Right renal pelvis (tissue), 4 donors: ENCODE results near the gene PCDHGA12. TPM values are rescaled to one million over a fixed set of nuclear protein-coding genes. Genes with fewer than 3 reads are reported as not detected.
"Not testable (repeated sequence)": the region's sequence is repeated elsewhere in the genome, so short reads cannot be mapped to it uniquely, and the experiment has no call there.

ENCODE experiments used
- DNase-seq, 4 donors: peaks; one replicate each; pipeline ENCODE4 v3.0.0-alpha.2; 2013; ENCODE audit warnings: low read depth in 4 of 4, low spot score in 3 of 4, missing footprints in 1 of 4
- polyA plus RNA-seq, 4 donors: library from polyadenylated mRNA; unstranded; fragments of 120-200 nt; gene quantifications; one replicate each; pipeline ENCODE4 v1.2.1, GENCODE V29; 2013; ENCODE audit not compliant: insufficient read length in 4 of 4

Gene PCDHGA12
- polyA plus RNA-seq, 4 donors, result 0.97 to 2.1 (median 1.7) TPM

DNA sequence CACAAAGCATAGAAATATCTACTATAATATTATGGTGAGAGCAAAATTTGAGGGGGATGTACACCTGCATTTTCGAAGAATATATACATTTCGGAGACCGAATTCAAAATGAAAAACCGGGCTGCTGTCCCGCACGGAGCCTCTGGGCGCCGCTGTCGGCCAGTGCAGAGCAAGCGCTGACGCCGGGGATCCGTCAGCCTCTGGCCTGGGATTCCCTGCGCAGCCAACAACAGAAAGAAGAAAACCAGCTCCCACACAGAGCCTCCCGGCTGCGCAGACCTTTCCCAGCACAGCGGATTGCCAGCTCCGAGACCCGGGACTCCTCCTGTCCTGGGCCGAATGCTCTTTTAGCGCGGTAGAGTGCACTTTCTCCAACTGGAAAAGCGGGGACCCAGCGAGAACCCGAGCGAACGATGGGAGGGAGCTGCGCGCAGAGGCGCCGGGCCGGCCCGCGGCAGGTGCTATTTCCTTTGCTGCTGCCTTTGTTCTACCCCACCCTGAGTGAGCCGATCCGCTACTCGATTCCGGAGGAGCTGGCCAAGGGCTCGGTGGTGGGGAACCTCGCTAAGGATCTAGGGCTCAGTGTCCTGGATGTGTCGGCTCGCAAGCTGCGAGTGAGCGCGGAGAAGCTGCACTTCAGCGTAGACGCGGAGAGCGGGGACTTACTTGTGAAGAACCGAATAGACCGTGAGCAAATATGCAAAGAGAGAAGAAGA is 22.4 kb upstream of the PCDHGA12 start, which contains the start of gene PCDHGB6:
PCDHGB6 (plus strand) TSS at position 232 of the 716 bp plus-strand sequence; CDS start at position 414, 182 bp downstream.
- DNase-seq, result not testable (repeated sequence)

DNA sequence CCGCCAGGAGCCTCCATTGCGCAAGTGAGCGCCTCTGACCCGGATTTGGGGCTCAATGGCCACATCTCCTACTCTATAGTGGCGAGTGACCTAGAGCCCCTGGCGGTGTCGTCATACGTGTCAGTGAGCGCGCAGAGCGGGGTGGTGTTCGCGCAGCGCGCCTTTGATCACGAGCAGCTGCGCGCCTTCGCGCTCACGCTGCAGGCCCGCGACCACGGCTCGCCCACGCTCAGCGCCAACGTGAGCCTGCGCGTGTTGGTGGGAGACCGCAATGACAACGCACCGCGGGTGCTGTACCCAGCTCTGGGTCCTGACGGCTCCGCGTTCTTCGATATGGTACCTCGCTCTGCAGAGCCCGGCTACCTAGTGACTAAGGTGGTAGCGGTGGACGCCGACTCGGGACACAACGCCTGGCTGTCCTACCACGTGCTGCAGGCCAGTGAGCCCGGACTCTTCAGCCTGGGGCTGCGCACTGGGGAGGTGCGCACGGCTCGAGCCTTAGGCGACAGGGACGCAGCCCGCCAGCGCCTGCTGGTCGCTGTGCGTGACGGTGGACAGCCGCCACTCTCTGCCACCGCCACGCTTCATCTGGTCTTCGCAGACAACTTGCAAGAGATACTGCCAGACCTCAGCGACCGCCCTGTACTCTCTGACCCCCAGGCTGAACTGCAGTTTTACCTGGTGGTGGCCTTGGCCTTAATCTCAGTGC is 20.6 kb upstream of the PCDHGA12 start:
- no peak for DNase-seq

DNA sequence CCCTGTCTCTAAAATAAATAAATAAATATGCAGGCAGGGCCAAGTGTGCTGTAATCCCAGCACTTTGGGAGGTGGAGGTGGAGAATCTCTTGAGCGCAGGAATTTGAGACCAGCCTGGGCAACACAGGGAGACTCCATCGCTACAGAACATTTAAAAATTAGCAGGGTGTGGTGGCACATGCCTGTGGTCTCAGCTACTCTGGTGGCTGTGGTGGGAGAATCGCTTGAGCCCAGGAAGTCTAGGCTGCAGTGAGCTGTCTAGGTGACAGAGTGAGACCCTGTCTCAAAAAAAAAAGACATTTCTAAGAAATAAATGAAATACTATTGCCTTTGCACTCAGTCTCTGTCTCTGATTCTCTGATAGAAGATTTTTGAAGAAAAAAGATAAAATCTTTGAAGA is 18.7 kb upstream of the PCDHGA12 start:
- no peak for DNase-seq

DNA sequence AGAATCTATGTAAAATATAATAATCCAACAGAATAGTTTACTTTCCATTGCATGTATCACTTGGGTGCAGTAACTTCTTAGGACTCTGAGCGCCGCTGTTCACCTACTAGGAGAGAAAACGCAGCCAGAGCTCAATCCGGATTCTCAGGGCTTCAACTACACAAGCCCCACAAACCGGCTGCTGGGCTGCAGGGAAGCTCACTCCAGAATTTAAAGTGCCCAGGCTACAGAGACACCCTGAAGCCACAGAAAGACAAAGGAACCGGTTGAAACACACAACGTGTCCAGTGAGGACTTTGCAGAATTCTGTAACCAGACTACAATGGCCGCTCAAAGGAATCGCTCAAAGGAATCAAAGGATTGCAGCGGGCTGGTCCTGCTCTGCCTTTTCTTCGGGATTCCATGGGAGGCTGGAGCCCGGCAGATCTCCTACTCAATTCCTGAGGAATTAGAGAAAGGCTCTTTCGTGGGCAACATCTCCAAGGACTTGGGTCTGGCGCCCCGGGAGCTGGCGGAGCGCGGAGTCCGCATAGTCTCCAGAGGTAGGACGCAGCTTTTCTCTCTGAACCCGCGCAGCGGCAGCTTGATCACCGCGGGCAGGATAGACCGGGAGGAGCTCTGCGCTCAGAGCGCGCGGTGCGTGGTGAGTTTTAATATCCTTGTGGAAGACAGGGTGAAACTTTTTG is 17.3 kb upstream of the PCDHGA12 start, which contains the start of gene PCDHGA10:
PCDHGA10 (plus strand) TSS at position 134 of the 686 bp plus-strand sequence; CDS start at position 323, 189 bp downstream.
- DNase-seq, result no peak

DNA sequence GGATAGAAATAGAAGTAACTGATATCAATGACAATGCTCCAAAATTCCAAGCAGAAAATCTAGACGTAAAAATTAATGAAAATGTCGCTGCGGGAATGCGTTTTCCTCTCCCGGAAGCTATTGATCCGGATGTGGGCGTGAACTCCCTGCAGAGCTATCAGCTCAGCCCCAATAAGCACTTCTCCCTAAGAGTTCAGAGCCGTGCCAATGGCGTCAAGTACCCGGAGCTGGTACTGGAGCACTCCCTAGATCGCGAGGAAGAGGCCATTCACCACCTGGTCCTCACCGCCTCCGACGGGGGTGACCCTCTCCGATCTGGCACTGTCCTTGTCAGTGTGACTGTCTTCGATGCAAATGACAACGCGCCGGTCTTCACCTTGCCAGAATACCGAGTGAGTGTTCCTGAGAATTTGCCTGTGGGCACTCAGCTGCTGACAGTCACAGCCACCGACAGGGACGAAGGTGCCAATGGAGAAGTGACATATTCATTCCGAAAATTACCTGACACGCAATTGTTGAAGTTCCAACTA is 16.7 kb upstream of the PCDHGA12 start:
- DNase-seq, result no peak

DNA sequence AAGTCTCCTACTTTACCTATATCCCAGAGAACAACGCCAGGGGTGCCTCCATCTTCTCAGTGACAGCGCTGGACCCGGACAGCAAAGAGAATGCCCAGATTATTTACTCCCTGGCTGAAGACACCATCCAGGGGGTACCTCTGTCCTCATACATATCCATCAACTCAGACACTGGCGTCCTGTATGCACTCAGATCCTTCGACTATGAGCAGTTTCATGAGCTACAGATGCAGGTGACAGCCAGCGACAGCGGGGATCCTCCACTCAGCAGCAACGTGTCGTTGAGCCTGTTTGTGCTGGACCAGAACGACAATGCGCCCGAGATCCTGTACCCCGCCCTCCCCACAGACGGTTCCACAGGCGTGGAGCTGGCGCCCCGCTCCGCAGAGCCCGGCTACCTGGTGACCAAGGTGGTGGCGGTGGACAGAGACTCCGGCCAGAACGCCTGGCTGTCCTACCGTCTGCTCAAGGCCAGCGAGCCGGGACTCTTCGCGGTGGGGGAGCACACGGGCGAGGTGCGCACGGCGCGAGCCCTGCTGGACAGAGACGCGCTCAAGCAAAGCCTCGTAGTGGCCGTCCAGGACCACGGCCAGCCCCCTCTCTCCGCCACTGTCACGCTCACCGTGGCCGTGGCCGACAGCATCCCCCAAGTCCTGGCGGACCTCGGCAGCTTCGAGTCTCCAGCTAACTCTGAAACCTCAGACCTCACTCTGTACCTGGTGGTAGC is 15.6 kb upstream of the PCDHGA12 start:
- not testable (repeated sequence) for DNase-seq

- not testable (repeated sequence) for DNase-seq
These were observed 15.1 kb upstream of the PCDHGA12 start for GRCh38 chr5:141415275-141415618.

GRCh38 chr5:141417494-141418172 is 12.7 kb upstream of the PCDHGA12 start, which contains the start of gene PCDHGB7:
PCDHGB7 (plus strand) TSS chr5:141417677; CDS start chr5:141417860, 183 bp downstream.
- DNase-seq, result peak in 1 of 4 donors; percentile 36

DNA sequence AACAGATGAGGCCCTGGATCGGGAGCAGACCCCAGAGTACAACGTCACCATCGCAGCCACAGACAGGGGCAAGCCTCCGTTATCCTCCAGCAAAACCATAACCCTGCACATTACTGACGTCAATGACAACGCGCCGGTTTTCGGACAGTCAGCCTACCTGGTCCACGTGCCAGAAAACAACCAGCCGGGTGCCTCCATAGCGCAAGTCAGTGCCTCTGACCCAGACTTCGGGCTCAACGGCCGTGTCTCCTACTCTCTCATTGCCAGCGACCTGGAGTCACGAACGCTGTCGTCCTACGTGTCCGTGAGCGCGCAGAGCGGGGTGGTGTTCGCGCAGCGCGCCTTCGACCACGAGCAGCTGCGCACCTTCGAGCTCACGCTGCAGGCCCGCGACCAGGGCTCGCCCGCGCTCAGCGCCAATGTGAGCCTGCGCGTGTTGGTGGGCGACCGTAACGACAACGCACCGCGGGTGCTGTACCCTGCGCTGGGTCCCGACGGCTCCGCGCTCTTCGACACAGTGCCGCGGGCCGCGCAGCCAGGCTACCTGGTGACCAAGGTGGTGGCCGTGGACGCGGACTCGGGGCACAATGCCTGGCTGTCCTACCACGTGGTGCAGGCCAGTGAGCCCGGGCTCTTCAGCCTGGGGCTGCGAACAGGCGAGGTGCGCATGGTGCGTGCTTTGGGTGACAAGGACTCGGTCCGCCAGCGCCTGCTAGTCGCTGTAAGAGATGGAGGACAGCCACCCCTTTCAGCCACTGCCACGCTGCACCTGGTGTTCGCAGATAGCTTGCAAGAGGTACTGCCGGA is 11.0 kb upstream of the PCDHGA12 start:
- DNase-seq, result no peak

GRCh38 chr5:141420855-141421488 is 9.3 kb upstream of the PCDHGA12 start, which contains the start of gene PCDHGA11:
PCDHGA11 (plus strand) TSS chr5:141421051; CDS start chr5:141421228, 177 bp downstream.
- no peak for DNase-seq

GRCh38 chr5:141421489-141421855 is 8.8 kb upstream of the PCDHGA12 start:
- no peak for DNase-seq

GRCh38 chr5:141422742-141423291 is 7.5 kb upstream of the PCDHGA12 start:
- no peak for DNase-seq

DNA sequence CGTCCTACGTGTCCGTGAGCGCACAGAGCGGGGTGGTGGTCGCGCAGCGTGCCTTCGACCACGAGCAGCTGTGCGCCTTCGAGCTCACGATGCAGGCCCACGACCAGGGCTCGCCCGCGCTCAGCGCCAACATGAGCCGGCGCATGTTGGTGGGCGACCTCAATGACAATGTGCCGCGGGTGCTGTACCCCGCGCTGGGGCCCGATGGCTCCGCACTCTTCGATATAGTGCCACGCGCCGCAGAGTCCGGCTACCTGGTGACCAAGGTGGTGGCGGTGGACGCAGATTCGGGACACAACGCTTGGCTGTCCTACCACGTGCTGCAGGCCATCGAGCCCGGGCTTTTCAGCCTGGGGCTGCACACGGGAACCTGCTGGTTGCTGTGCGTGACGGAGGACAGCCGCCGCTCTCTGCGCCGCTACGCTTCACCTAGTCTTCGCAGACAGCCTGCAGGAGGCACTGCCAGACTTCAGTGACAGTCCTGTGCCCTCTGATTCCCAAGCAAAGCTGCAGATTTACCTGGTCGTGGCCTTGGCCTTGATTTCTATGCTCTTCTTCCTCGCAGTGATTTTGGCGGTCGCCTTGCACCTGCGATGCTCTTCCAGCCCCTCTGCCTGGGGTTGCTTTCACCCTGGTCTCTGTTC is 2.4 kb upstream of the PCDHGA12 start:
- no peak for DNase-seq

DNA sequence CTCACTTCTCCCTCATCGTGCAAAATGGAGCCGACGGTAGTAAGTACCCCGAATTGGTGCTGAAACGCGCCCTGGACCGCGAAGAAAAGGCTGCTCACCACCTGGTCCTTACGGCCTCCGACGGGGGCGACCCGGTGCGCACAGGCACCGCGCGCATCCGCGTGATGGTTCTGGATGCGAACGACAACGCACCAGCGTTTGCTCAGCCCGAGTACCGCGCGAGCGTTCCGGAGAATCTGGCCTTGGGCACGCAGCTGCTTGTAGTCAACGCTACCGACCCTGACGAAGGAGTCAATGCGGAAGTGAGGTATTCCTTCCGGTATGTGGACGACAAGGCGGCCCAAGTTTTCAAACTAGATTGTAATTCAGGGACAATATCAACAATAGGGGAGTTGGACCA is 979 bp downstream of the PCDHGA12 start:
- no peak for DNase-seq

DNA sequence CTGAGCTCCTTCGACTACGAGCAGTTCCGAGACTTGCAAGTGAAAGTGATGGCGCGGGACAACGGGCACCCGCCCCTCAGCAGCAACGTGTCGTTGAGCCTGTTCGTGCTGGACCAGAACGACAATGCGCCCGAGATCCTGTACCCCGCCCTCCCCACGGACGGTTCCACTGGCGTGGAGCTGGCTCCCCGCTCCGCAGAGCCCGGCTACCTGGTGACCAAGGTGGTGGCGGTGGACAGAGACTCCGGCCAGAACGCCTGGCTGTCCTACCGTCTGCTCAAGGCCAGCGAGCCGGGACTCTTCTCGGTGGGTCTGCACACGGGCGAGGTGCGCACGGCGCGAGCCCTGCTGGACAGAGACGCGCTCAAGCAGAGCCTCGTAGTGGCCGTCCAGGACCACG is 2.0 kb downstream of the PCDHGA12 start:
- not testable (repeated sequence) for DNase-seq

GRCh38 chr5:141432726-141433125 is 2.4 kb downstream of the PCDHGA12 start:
- DNase-seq, result not testable (repeated sequence)

GRCh38 chr5:141434006-141434405 is 3.7 kb downstream of the PCDHGA12 start:
- DNase-seq, result no peak

DNA sequence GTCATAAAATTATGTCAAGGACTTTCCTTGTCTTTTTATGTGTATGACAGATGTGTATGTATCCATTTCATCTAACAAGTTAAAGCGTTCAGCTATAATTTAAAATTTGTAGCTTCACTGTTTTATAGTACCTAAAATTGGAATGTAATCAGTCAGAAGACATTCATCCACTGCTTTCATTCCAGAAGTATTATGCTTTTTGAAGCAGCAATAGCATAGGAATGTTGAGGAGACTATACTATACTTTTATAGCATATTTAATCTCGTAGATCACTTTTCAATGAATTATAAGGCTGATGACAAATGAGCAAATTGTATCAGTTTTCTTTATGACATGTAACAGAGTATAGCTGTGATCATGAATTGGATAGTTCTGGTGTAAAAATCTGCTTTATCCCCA is 6.9 kb downstream of the PCDHGA12 start:
- DNase-seq, result no peak
